HG03432 (cell line): ENCODE measurements around the gene RABGAP1L.
"Not testable (repeated sequence)": the region's sequence is repeated elsewhere in the genome, so short reads cannot be mapped to it uniquely, and the experiment has no call there.

ENCODE experiments used
- ATAC-seq: cut with Tn5 transposase; IDR thresholded peaks from one replicate; pipeline ENCODE4 v1.9.1; 2021; ENCODE audit warnings: mild to moderate bottlenecking, moderate library complexity; ENCODE audit not compliant: unreplicated experiment

The RABGAP1L gene

GRCh38 chr1:174417921-174418320, 258.6 kb downstream of the RABGAP1L start:
- no peak for ATAC-seq

DNA sequence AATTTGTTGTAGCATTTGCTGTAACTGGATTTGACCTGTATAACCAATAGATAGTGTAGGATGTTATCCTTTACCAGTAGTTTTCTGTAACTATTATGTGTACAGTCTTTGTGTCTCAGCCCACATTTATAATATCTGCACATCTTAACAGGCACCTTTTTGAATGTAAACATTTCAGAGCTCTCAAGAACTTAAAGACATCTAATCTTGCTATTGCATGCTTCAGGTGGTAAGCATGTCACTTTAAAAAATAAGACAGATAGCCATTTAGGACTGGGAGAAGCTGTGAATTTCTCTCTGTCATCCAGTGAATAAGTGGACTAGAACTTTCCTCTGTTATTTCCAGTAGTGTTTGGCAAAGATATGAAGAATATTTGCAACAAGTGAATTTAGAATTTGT, 265.8 kb downstream of the RABGAP1L start:
- ATAC-seq = no peak

DNA sequence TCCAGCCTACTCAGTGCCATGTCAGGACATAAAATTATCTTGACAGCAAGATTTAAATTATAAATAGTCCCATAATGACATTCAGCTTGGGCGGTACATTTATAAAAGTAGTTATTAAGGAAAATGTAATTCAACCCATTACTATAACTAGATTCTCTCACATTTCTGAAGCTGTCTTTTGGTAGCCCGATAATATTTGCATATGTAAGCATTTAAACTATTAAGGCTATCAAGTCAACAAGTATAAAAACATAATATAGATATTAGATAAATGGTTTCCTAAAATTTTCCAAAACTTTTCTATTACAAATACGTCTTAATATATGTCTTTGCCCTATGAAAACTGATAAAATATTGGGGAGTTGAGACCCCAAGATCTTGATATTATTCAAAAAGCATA, 266.8 kb downstream of the RABGAP1L start:
- ATAC-seq = no peak

DNA sequence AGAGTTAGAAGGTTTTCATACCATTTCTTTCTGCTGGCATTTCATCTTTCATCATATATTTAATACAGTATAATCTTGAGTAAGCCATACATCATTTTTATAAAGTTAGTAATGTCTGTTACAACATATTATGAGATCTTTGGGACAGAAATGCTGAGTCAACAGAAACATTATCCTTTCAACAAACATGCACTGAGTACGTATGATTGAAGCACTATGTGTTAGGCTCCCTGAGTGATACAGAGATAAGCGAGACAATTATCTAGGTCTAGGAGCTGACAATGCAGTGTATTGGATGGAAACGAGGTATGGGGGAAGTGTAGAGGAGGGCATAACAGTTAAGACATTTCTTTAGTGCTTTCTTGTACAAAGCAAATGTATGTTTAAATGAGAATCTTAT, 268.7 kb downstream of the RABGAP1L start:
- ATAC-seq = no peak

GRCh38 chr1:174428739-174429138, 269.4 kb downstream of the RABGAP1L start:
- ATAC-seq = no peak

- ATAC-seq = no peak
Measured at GRCh38 chr1:174433451-174433850, 274.1 kb downstream of the RABGAP1L start.

GRCh38 chr1:174445351-174445750, 286.0 kb downstream of the RABGAP1L start:
- ATAC-seq = no peak

DNA sequence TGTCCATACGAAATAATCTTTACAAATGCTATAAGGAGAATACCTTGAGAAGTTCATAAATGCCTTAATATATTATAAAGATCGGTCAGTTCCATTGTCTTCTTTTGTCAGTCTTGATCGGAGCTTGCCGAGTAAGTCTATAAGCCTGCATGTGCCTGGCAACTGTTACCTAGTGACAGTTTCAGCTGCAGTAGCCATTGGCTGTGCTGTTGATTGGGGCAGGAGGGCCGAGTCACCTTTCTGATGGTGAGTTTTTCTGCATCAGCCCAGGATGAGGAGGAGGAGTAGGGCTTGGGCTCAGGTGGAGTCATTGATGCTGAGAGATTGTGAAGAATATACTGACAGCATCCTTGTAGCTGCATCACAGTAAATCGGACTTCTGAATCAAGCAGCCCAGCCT, 286.5 kb downstream of the RABGAP1L start:
- no peak for ATAC-seq

DNA sequence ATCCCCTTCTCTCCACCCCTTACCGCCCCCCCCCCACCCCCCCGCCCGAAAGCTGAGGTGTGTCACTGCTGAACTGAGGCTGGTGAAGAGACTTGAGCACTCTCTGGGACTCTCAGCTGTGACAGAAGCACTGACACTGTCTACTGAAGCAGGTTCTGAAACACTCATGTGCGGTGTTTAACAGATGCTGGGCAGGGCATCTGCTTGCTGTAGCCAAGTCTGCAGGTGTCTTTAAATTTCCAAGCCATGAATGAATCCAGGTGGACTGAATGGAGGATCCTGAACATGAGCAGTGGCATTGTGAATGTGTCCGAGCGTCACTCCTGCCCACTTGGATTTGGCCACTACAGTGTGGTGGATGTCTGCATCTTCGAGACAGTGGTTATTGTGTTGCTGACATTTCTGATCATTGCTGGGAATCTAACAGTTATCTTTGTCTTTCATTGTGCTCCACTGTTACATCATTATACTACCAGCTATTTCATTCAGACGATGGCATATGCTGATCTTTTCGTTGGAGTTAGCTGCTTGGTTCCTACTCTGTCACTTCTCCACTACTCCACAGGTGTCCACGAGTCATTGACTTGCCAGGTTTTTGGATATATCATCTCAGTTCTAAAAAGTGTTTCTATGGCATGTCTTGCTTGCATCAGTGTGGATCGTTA, 288.7 kb downstream of the RABGAP1L start, which contains the start of gene GPR52:
GPR52 (plus strand) TSS at position 99 of the 665 bp plus-strand sequence; CDS start at position 247, 148 bp downstream.
- no peak for ATAC-seq

DNA sequence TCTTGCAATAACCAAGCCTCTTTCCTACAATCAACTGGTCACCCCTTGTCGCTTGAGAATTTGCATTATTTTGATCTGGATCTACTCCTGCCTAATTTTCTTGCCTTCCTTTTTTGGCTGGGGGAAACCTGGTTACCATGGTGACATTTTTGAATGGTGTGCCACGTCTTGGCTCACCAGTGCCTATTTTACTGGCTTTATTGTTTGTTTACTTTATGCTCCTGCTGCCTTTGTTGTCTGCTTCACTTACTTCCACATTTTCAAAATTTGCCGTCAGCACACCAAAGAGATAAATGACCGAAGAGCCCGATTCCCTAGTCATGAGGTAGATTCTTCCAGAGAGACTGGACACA, 289.2 kb downstream of the RABGAP1L start:
- ATAC-seq = no peak

GRCh38 chr1:174448974-174449373, 289.7 kb downstream of the RABGAP1L start:
- no peak for ATAC-seq

DNA sequence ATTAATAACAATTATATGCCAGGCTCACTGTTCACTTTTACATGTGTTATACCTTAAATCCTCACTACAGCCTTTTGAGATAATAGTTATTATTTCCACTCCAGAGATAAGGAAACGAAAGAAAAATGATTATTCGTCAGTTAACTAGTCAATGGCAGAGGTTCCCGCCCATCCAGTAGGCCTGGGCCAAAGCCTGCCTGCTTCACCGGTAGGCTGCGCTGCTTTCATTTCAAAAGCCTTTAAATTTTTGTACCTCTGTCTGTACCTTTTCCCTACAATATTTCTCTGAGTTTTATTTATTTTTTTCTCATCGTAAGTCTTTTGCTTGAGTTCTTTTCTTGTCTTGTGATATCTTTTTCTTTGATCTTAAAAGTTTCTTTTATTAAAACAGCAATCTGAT, 292.1 kb downstream of the RABGAP1L start:
- no peak for ATAC-seq

DNA sequence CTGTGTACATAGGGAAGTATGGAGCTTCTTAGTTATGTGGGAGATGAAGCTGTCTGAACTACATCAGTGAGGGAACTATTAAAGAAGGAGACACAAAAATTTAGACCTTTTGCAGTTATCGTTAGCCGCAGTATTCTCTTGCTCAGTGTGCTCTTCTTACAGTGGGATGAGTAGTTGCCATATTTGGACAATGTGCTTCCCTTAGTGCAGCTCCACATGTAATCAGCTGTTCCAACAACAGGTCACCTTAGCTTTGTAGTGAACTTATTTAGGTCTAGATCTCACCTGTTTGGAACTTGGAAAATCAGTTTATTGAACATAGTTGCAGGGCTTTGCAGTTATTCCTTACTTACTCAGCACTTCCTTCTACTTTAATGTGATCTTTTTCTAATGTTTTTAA, 306.5 kb downstream of the RABGAP1L start:
- ATAC-seq = no peak

- no peak for ATAC-seq
Measured at GRCh38 chr1:174466607-174467006, 307.3 kb downstream of the RABGAP1L start.

DNA sequence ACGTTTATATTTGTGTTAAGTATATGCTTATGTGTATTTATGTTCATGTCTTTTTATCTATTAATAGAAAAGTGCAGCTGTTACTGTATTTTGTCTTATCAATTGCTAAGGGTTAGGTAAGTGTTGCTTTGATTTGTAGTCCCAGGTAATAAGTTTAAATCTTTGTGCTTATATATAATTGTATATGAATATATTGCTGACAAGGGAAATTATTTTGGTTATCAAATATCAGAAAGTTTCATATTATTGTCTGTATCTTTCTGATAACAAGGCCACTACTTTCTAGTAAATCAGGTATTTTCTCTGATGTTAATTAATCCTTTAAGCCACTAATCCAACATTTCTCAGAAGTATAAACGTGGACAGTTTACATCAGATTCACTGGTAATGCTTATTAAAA, 309.7 kb downstream of the RABGAP1L start:
- no peak for ATAC-seq

GRCh38 chr1:174469687-174470086, 310.4 kb downstream of the RABGAP1L start:
- ATAC-seq = no peak

- ATAC-seq = no peak
Measured at GRCh38 chr1:174479281-174479680, 320.0 kb downstream of the RABGAP1L start.

DNA sequence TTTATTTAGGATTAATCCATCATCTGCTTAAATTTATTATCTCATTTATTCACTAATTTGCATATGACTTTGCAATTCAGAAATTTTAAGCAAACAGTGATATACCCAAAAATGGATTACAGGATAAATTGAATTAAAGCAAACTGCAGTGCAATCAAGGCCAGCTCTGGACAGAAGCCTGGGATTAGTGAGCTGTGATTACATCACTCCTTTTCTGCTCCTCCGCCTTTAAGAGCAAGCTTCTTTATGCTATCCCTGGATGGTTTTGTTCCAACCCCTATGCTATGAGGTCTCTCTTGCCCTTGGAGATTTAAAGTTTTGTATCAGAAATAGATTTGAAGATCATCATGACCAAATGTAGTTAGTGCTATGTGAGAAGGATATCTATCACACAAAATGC, 321.0 kb downstream of the RABGAP1L start:
- ATAC-seq = no peak

- ATAC-seq = no peak
Measured at GRCh38 chr1:174491606-174492005, 332.3 kb downstream of the RABGAP1L start.

GRCh38 chr1:174497478-174497877, 338.2 kb downstream of the RABGAP1L start:
- no peak for ATAC-seq

- not testable (repeated sequence) for ATAC-seq
Measured at GRCh38 chr1:174516755-174517154, 357.4 kb downstream of the RABGAP1L start.

- ATAC-seq = no peak
Measured at GRCh38 chr1:174519844-174520243, 360.5 kb downstream of the RABGAP1L start.

- ATAC-seq = no peak
Measured at GRCh38 chr1:174531751-174532150, 372.4 kb downstream of the RABGAP1L start.
